Measurements from ENCODE around the gene ACOXL. TPM values are rescaled to one million over a fixed set of nuclear protein-coding genes. Genes with fewer than 3 reads are reported as not detected.

ACOXL gene
- polyA plus RNA-seq, 3 donors, result 0.35 TPM; not detected in 2

- no peak for DNase-seq
- Histone ChIP-seq H3K9ac (ENCODE audit: insufficient read depth, low read length, poor library complexity, severe bottlenecking) (no peak overlapping the region), H3K27ac (ENCODE audit: low read depth in 1 of 2, low read length in 2 of 2) (no peak overlapping the region), H4K20me1 (ENCODE audit: insufficient read depth, low read length) (no peaks in the 10 kb centered on the region), H3K36me3 (replicated peaks in 1 of 2; ENCODE audit: control insufficient read depth in 1 of 2, insufficient read depth in 2 of 2, low read length in 2 of 2) (no peaks in the 10 kb centered on the region), H3K4me3 (replicated peaks in 1 of 3; ENCODE audit: low read depth in 2 of 3, low read length in 3 of 3) (no peak overlapping the region), H3K9me3 (replicated peaks in 1 of 2; ENCODE audit: control insufficient read depth in 1 of 2, insufficient read depth in 1 of 2, low read length in 2 of 2) (no peaks in the 10 kb centered on the region), H3K27me3 (ENCODE audit: control insufficient read depth in 2 of 2, insufficient read depth in 2 of 2, low read length in 2 of 2) (peaks cover 0 to 2% of the 10 kb centered on the region in 2 donors), H2AFZ (ENCODE audit: insufficient read depth, low read depth, low read length, poor library complexity, severe bottlenecking) (no peak overlapping the region), H3K4me1 (ENCODE audit: control insufficient read depth in 1 of 2, insufficient read depth in 2 of 2, low read length in 2 of 2) (no peaks in the 10 kb centered on the region), H3K79me2 (ENCODE audit: insufficient read depth, low read length) (no peaks in the 10 kb centered on the region), H3K4me2 (replicated peaks; ENCODE audit: extremely low read depth, low read length, poor library complexity, severe bottlenecking) (no peak overlapping the region)
- Mint-ChIP-seq H3K9me3 (peaks cover 0 to 8% (median 5%) of the 10 kb centered on the region in 7 donors), H3K27ac (no peak overlapping the region), H3K4me3 (no peak overlapping the region), H3K4me1 (no peaks in the 10 kb centered on the region), H3K27me3 (ENCODE audit: low read depth in 3 of 3) (peaks cover 9 to 16% (median 14%) of the 10 kb centered on the region in 3 donors), H3K36me3 (no peaks in the 10 kb centered on the region)
- no peak for TF ChIP-seq CTCF (IDR thresholded peaks at IDR 0.05)
- intact Hi-C loops (cut with micrococcal nuclease), result no loop called here
- 100% methylated on average over 1 of the region's 2 CpGs for WGBS (ENCODE audit: insufficient coverage)
Observed at GRCh38 chr2:110742412-110742811, 10.0 kb downstream of the ACOXL start.

- WGBS (ENCODE audit: insufficient coverage), result 96% methylated on average over 4 of the region's 5 CpGs
- Histone ChIP-seq H2AFZ (ENCODE audit: insufficient read depth, low read depth, low read length, poor library complexity, severe bottlenecking) (no peak overlapping the region), H3K27ac (ENCODE audit: low read depth in 1 of 2, low read length in 2 of 2) (no peak overlapping the region), H3K9ac (ENCODE audit: insufficient read depth, low read length, poor library complexity, severe bottlenecking) (no peak overlapping the region), H3K36me3 (replicated peaks in 1 of 2; ENCODE audit: control insufficient read depth in 1 of 2, insufficient read depth in 2 of 2, low read length in 2 of 2) (no peaks in the 10 kb centered on the region), H3K4me1 (ENCODE audit: control insufficient read depth in 1 of 2, insufficient read depth in 2 of 2, low read length in 2 of 2) (no peaks in the 10 kb centered on the region), H3K79me2 (ENCODE audit: insufficient read depth, low read length) (no peaks in the 10 kb centered on the region), H3K4me3 (replicated peaks in 1 of 3; ENCODE audit: low read depth in 2 of 3, low read length in 3 of 3) (no peak overlapping the region), H3K9me3 (replicated peaks in 1 of 2; ENCODE audit: control insufficient read depth in 1 of 2, insufficient read depth in 1 of 2, low read length in 2 of 2) (no peaks in the 10 kb centered on the region), H3K4me2 (replicated peaks; ENCODE audit: extremely low read depth, low read length, poor library complexity, severe bottlenecking) (no peak overlapping the region), H4K20me1 (ENCODE audit: insufficient read depth, low read length) (no peaks in the 10 kb centered on the region), H3K27me3 (ENCODE audit: control insufficient read depth in 2 of 2, insufficient read depth in 2 of 2, low read length in 2 of 2) (peaks cover 7 to 13% of the 10 kb centered on the region in 2 donors)
- peaks cover 0 to 7% (median 5%) of the 10 kb centered on the region in 7 donors for H3K9me3 Mint-ChIP-seq
- no peak for DNase-seq
- no peaks in the 10 kb centered on the region for H3K36me3 Mint-ChIP-seq
- peaks cover 6% of the 10 kb centered on the region for H3K4me1 Mint-ChIP-seq
- no peak overlapping the region for H3K4me3 Mint-ChIP-seq
- intact Hi-C loops (cut with micrococcal nuclease), result no loop called here
- no peak for TF ChIP-seq CTCF (IDR thresholded peaks at IDR 0.05)
- no peak overlapping the region for H3K27ac Mint-ChIP-seq
- H3K27me3 Mint-ChIP-seq (ENCODE audit: low read depth in 3 of 3), result peaks cover 20 to 26% (median 22%) of the 10 kb centered on the region in 3 donors
Observed at GRCh38 chr2:110743600-110743999, 11.2 kb downstream of the ACOXL start.
